ENCODE measurements around the gene ELFN2.

Gene ELFN2

DNA sequence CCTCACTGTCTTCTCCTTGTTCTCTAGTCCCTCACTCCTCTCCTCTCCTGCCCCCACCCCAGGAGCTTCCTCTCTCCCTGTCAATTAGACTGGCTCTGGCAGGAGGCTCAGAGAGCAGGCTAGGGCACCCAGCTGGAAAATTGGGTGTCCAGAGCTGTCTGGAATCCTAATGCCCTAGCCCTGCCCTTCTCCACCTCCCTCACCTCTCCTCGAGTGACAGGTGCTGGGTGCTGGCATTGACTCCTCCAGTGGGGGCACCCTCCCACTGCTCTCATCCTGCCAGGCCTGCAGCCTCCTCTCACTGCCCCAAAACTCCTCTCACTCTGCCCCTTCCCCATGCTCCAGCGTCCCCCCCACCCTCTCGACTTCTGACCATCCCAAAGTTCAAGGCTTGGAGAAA lies 76.0 kb downstream of the ELFN2 start:
- Histone ChIP-seq H2BK5ac (ENCODE audit: low read length) (no peak overlapping the region), H3K4me3 (ENCODE audit: low read length in 2 of 2) (no peak overlapping the region), H4K8ac (ENCODE audit: low read depth, low read length) (no peak overlapping the region), H4K91ac (ENCODE audit: low read depth, low read length, poor library complexity) (no peak overlapping the region), H3K4ac (ENCODE audit: low read length) (no peak overlapping the region), H3K9ac (ENCODE audit: low read depth, low read length, poor library complexity) (peak overlapping the region; percentile 13), H3K14ac (ENCODE audit: low read length) (no peak overlapping the region), H2AFZ (ENCODE audit: low read length) (no peak overlapping the region), H3K27me3 (ENCODE audit: control insufficient read depth in 3 of 3, insufficient read depth in 3 of 3, low read depth in 1 of 3, low read length in 3 of 3) (peaks cover 0 to 76% (median 0%) of the 10 kb centered on the region in 3 experiments), H2BK15ac (ENCODE audit: low read length) (no peak overlapping the region), H3K27ac (replicated peaks; ENCODE audit: low read length) (no peak overlapping the region), H2AK5ac (ENCODE audit: low read depth, low read length) (no peak overlapping the region), H2BK12ac (ENCODE audit: low read length) (no peak overlapping the region), H3K36me3 (replicated peaks in 1 of 2; ENCODE audit: control insufficient read depth in 2 of 2, insufficient read depth in 2 of 2, low read length in 2 of 2) (no peaks in the 10 kb centered on the region), H3K79me1 (ENCODE audit: low read depth, low read length) (peaks cover 1% of the 10 kb centered on the region), H3K23ac (ENCODE audit: low read depth, low read length, poor library complexity) (no peak overlapping the region), H3K9me3 (replicated peaks in 1 of 2; ENCODE audit: control insufficient read depth in 2 of 2, insufficient read depth in 1 of 2, low read depth in 1 of 2, low read length in 2 of 2) (no peaks in the 10 kb centered on the region), H3K18ac (ENCODE audit: low read length) (no peak overlapping the region), H3K4me2 (ENCODE audit: insufficient read depth, low read length, poor library complexity, severe bottlenecking) (no peak overlapping the region), H3K4me1 (ENCODE audit: control insufficient read depth in 2 of 2, insufficient read depth in 1 of 2, low read depth in 1 of 2, low read length in 2 of 2) (no peaks in the 10 kb centered on the region), H2BK120ac (ENCODE audit: low read depth, low read length) (no peak overlapping the region)
- no CpG with 5 or more reads among the region's 3 CpGs for WGBS, 2 donors (ENCODE audit: extremely low coverage in 2 of 2, insufficient read length in 2 of 2, insufficient replicate concordance in 1 of 2)
- DNase-seq (ENCODE audit: low spot score) = no peak

- no peaks in the 10 kb centered on the region for H3K36me3 ChIP-seq (replicated peaks in 1 of 2; ENCODE audit: control insufficient read depth in 2 of 2, insufficient read depth in 2 of 2, low read length in 2 of 2)
- peak overlapping the region; percentile 54 for H3K18ac ChIP-seq (ENCODE audit: low read length)
- H3K4me2 ChIP-seq (ENCODE audit: insufficient read depth, low read length, poor library complexity, severe bottlenecking) = no peak overlapping the region
- no peak overlapping the region for H2AFZ ChIP-seq (ENCODE audit: low read length)
- no peak overlapping the region for H2BK5ac ChIP-seq (ENCODE audit: low read length)
- no peak overlapping the region for H3K9ac ChIP-seq (ENCODE audit: low read depth, low read length, poor library complexity)
- H2AK5ac ChIP-seq (ENCODE audit: low read depth, low read length) = peak overlapping the region; percentile 6
- no peak overlapping the region for H3K14ac ChIP-seq (ENCODE audit: low read length)
- no peaks in the 10 kb centered on the region for H3K9me3 ChIP-seq (replicated peaks in 1 of 2; ENCODE audit: control insufficient read depth in 2 of 2, insufficient read depth in 1 of 2, low read depth in 1 of 2, low read length in 2 of 2)
- H3K4ac ChIP-seq (ENCODE audit: low read length) = no peak overlapping the region
- no peak overlapping the region for H3K4me3 ChIP-seq (ENCODE audit: low read length in 2 of 2)
- no peak overlapping the region for H3K23ac ChIP-seq (ENCODE audit: low read depth, low read length, poor library complexity)
- H3K4me1 ChIP-seq (ENCODE audit: control insufficient read depth in 2 of 2, insufficient read depth in 1 of 2, low read depth in 1 of 2, low read length in 2 of 2) = peaks cover 0 to 3% of the 10 kb centered on the region in 2 donors
- peak overlapping the region; percentile 51 for H2BK15ac ChIP-seq (ENCODE audit: low read length)
- H4K91ac ChIP-seq (ENCODE audit: low read depth, low read length, poor library complexity) = no peak overlapping the region
- H2BK120ac ChIP-seq (ENCODE audit: low read depth, low read length) = peak overlapping the region; percentile 54
- no peak overlapping the region for H3K27ac ChIP-seq (replicated peaks; ENCODE audit: low read length)
- no peak overlapping the region for H2BK12ac ChIP-seq (ENCODE audit: low read length)
- peaks cover 0 to 73% (median 0%) of the 10 kb centered on the region in 3 experiments for H3K27me3 ChIP-seq (ENCODE audit: control insufficient read depth in 3 of 3, insufficient read depth in 3 of 3, low read depth in 1 of 3, low read length in 3 of 3)
- WGBS, 2 donors (ENCODE audit: extremely low coverage in 2 of 2, insufficient read length in 2 of 2, insufficient replicate concordance in 1 of 2) = no CpG with 5 or more reads among the region's 19 CpGs
- H4K8ac ChIP-seq (ENCODE audit: low read depth, low read length) = no peak overlapping the region
- DNase-seq (ENCODE audit: low spot score) = no peak
- H3K79me1 ChIP-seq (ENCODE audit: low read depth, low read length) = peaks cover 1% of the 10 kb centered on the region
Measured at GRCh38 chr22:37349043-37349814, 78.0 kb downstream of the ELFN2 start.

DNA sequence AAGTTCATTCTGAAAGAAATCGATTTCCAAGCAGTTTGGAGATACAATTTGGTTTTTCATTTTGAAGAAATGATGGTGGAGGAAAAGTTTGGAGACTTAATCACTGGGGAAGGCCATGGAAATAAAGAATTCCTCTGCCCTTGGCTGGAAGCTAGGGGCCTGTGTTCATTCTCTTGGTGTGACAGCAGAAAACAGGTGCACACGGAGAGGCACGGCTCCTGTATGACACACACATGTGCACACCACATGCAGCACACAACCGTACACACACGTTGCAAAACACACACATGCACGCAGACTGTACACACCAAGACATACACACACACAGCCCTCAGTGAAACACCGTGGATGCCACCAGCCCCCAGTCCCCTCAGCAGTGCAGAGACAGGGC lies 80.8 kb downstream of the ELFN2 start:
- WGBS, 2 donors (ENCODE audit: extremely low coverage in 2 of 2, insufficient read length in 2 of 2, insufficient replicate concordance in 1 of 2) = no CpG with 5 or more reads among the region's 7 CpGs
- Histone ChIP-seq H2BK12ac (ENCODE audit: low read length) (no peak overlapping the region), H3K27ac (replicated peaks; ENCODE audit: low read length) (no peak overlapping the region), H4K8ac (ENCODE audit: low read depth, low read length) (no peak overlapping the region), H3K4me3 (ENCODE audit: low read length in 2 of 2) (no peak overlapping the region), H3K9ac (ENCODE audit: low read depth, low read length, poor library complexity) (no peak overlapping the region), H2AK5ac (ENCODE audit: low read depth, low read length) (no peak overlapping the region), H3K23ac (ENCODE audit: low read depth, low read length, poor library complexity) (no peak overlapping the region), H2BK15ac (ENCODE audit: low read length) (no peak overlapping the region), H3K14ac (ENCODE audit: low read length) (no peak overlapping the region), H3K36me3 (replicated peaks in 1 of 2; ENCODE audit: control insufficient read depth in 2 of 2, insufficient read depth in 2 of 2, low read length in 2 of 2) (no peaks in the 10 kb centered on the region), H3K9me3 (replicated peaks in 1 of 2; ENCODE audit: control insufficient read depth in 2 of 2, insufficient read depth in 1 of 2, low read depth in 1 of 2, low read length in 2 of 2) (no peaks in the 10 kb centered on the region), H4K91ac (ENCODE audit: low read depth, low read length, poor library complexity) (no peak overlapping the region), H2AFZ (ENCODE audit: low read length) (no peak overlapping the region), H2BK120ac (ENCODE audit: low read depth, low read length) (no peak overlapping the region), H3K27me3 (ENCODE audit: control insufficient read depth in 3 of 3, insufficient read depth in 3 of 3, low read depth in 1 of 3, low read length in 3 of 3) (peaks cover 0 to 66% (median 0%) of the 10 kb centered on the region in 3 experiments), H3K4me1 (ENCODE audit: control insufficient read depth in 2 of 2, insufficient read depth in 1 of 2, low read depth in 1 of 2, low read length in 2 of 2) (peaks cover 0 to 3% of the 10 kb centered on the region in 2 donors), H3K79me1 (ENCODE audit: low read depth, low read length) (peaks cover 1% of the 10 kb centered on the region), H3K4ac (ENCODE audit: low read length) (no peak overlapping the region), H3K4me2 (ENCODE audit: insufficient read depth, low read length, poor library complexity, severe bottlenecking) (no peak overlapping the region), H2BK5ac (ENCODE audit: low read length) (no peak overlapping the region), H3K18ac (ENCODE audit: low read length) (no peak overlapping the region)
- no peak for DNase-seq (ENCODE audit: low spot score)

GRCh38 chr22:37345863-37346504 lies 81.3 kb downstream of the ELFN2 start:
- Histone ChIP-seq H2BK120ac (ENCODE audit: low read depth, low read length) (no peak overlapping the region), H3K23ac (ENCODE audit: low read depth, low read length, poor library complexity) (no peak overlapping the region), H2AFZ (ENCODE audit: low read length) (no peak overlapping the region), H3K9me3 (replicated peaks in 1 of 2; ENCODE audit: control insufficient read depth in 2 of 2, insufficient read depth in 1 of 2, low read depth in 1 of 2, low read length in 2 of 2) (no peaks in the 10 kb centered on the region), H3K4me1 (ENCODE audit: control insufficient read depth in 2 of 2, insufficient read depth in 1 of 2, low read depth in 1 of 2, low read length in 2 of 2) (peaks cover 0 to 6% of the 10 kb centered on the region in 2 donors), H2BK5ac (ENCODE audit: low read length) (no peak overlapping the region), H3K18ac (ENCODE audit: low read length) (peak overlapping the region; percentile 37), H3K27ac (replicated peaks; ENCODE audit: low read length) (no peak overlapping the region), H3K36me3 (replicated peaks in 1 of 2; ENCODE audit: control insufficient read depth in 2 of 2, insufficient read depth in 2 of 2, low read length in 2 of 2) (no peaks in the 10 kb centered on the region), H4K91ac (ENCODE audit: low read depth, low read length, poor library complexity) (no peak overlapping the region), H3K4ac (ENCODE audit: low read length) (no peak overlapping the region), H3K79me1 (ENCODE audit: low read depth, low read length) (peaks cover 1% of the 10 kb centered on the region), H4K8ac (ENCODE audit: low read depth, low read length) (no peak overlapping the region), H3K4me2 (ENCODE audit: insufficient read depth, low read length, poor library complexity, severe bottlenecking) (no peak overlapping the region), H3K14ac (ENCODE audit: low read length) (no peak overlapping the region), H3K4me3 (ENCODE audit: low read length in 2 of 2) (no peak overlapping the region), H2BK15ac (ENCODE audit: low read length) (no peak overlapping the region), H2AK5ac (ENCODE audit: low read depth, low read length) (peak overlapping the region; percentile 57), H3K9ac (ENCODE audit: low read depth, low read length, poor library complexity) (no peak overlapping the region), H2BK12ac (ENCODE audit: low read length) (no peak overlapping the region), H3K27me3 (ENCODE audit: control insufficient read depth in 3 of 3, insufficient read depth in 3 of 3, low read depth in 1 of 3, low read length in 3 of 3) (peaks cover 0 to 67% (median 3%) of the 10 kb centered on the region in 3 experiments)
- DNase-seq (ENCODE audit: low spot score) = no peak
- no CpG with 5 or more reads among the region's 13 CpGs for WGBS, 2 donors (ENCODE audit: extremely low coverage in 2 of 2, insufficient read length in 2 of 2, insufficient replicate concordance in 1 of 2)
